ENCODE measurements around the gene EML6. TPM values are rescaled to one million over a fixed set of nuclear protein-coding genes. Genes with fewer than 3 reads are reported as not detected.

Gene EML6
- total and polyA plus RNA-seq, 2 experiments from 2014 or later, result 2.7 to 6.2 TPM

- Histone ChIP-seq H3K4me2 (no peak overlapping the region), H2AFZ (no peak overlapping the region), H3K36me3 (ENCODE audit: insufficient read depth) (no peaks in the 10 kb centered on the region), H3K9me2 (ENCODE audit: insufficient read depth) (no peaks in the 10 kb centered on the region), H3K27me3 (ENCODE audit: insufficient read depth) (no peaks in the 10 kb centered on the region), H3K4me1 (ENCODE audit: insufficient read depth) (no peaks in the 10 kb centered on the region), H3K79me2 (replicated peaks; ENCODE audit: insufficient read depth) (no peaks in the 10 kb centered on the region), H4K20me1 (replicated peaks; ENCODE audit: insufficient read depth) (no peaks in the 10 kb centered on the region), H3K27ac (ENCODE audit: low read depth) (no peak overlapping the region), H3F3A (replicated peaks; ENCODE audit: low read depth) (no peaks in the 10 kb centered on the region), H3K4me3 (no peak overlapping the region)
- no peak overlapping the region for H3K4me3 Mint-ChIP-seq
- peaks cover 7% of the 10 kb centered on the region for H3K36me3 Mint-ChIP-seq (ENCODE audit: low read depth)
- peaks cover 2% of the 10 kb centered on the region for H3K27me3 Mint-ChIP-seq (ENCODE audit: insufficient read depth, low read depth, poor library complexity)
- H3K4me1 Mint-ChIP-seq, result no peaks in the 10 kb centered on the region
- H3K27ac Mint-ChIP-seq, result no peak overlapping the region
- ATAC-seq, result no peak
- no peak for DNase-seq (ENCODE audit: low spot score)
- peaks cover 19% of the 10 kb centered on the region for H3K9me3 Mint-ChIP-seq
- TF ChIP-seq ZNF331 (CRISPR knock-in tag; IDR thresholded peaks at IDR 0.05; ENCODE audit: low read depth) (no peak), POLR2AphosphoS5 (IDR thresholded peaks at IDR 0.05; ENCODE audit: low read depth) (no peak), JUNB (IDR thresholded peaks at IDR 0.05; ENCODE audit: unreplicated experiment) (no peak), EZH2 (IDR thresholded peaks at IDR 0.05; ENCODE audit: low read depth, unreplicated experiment) (no peak), EZH2phosphoT487 (IDR thresholded peaks at IDR 0.05; ENCODE audit: unreplicated experiment) (no peak), CREB1 (CRISPR knock-in tag; IDR thresholded peaks at IDR 0.05; ENCODE audit: low read depth) (no peak), ETS1 (IDR thresholded peaks at IDR 0.05) (no peak), REST (IDR thresholded peaks at IDR 0.05; ENCODE audit: unreplicated experiment) (no peak), ZNF462 (CRISPR knock-in tag; IDR thresholded peaks at IDR 0.05) (no peak), NANOG (IDR thresholded peaks at IDR 0.05; ENCODE audit: borderline replicate concordance) (no peak), ZNF114 (CRISPR knock-in tag; IDR thresholded peaks at IDR 0.05) (no peak), STAT1 (IDR thresholded peaks at IDR 0.05; ENCODE audit: unreplicated experiment) (no peak), CTCF (conservative IDR thresholded peaks at IDR 0.05; ENCODE audit: low read depth in 2 of 2) (no peak)
Observed at GRCh38 chr2:54701029-54701428, 22.4 kb upstream of the EML6 start.

Data from GM23338 (cell line).